ENCODE measurements around the gene PAQR4. TPM values are rescaled to one million over a fixed set of nuclear protein-coding genes. Genes with fewer than 3 reads are reported as not detected.

PAQR4 gene
- total RNA-seq, 1 donor from 2014 or later = 10.9 TPM

- no peak for DNase-seq (ENCODE audit: low spot score)
- intact Hi-C loops (cut with DNase I) = no loop called here
Observed at GRCh38 chr16:3014971-3015370, 45.8 kb downstream of the PAQR4 start.

GRCh38 chr16:3015865-3016521, 46.8 kb downstream of the PAQR4 start:
- DNase-seq (ENCODE audit: low spot score) = no peak
- intact Hi-C loops (cut with DNase I) = no loop called here

GRCh38 chr16:3017344-3017743, 48.2 kb downstream of the PAQR4 start:
- intact Hi-C loops (cut with DNase I) = no loop called here
- no peak for DNase-seq (ENCODE audit: low spot score)

- intact Hi-C loops (cut with DNase I) = no loop called here
- DNase-seq (ENCODE audit: low spot score) = no peak
Observed at GRCh38 chr16:3017794-3018506, 48.8 kb downstream of the PAQR4 start, which contains the start of gene CLDN6. Gene CLDN6 (minus strand): TSS chr16:3018183. CDS start chr16:3016021, 2,162 bp downstream.

- DNase-seq (ENCODE audit: low spot score) = no peak
- intact Hi-C loops (cut with DNase I) = loop anchor here (2.0 kb wide), 1 partner anchor 15 kb away; no protein-coding TSS in a partner anchor
Observed at GRCh38 chr16:3019594-3020246, 50.6 kb downstream of the PAQR4 start.

GRCh38 chr16:3020247-3020603, 51.1 kb downstream of the PAQR4 start, which contains the start of gene TNFRSF12A:
Gene TNFRSF12A (plus strand): TSS chr16:3020368. CDS start chr16:3020398, 30 bp downstream.
- intact Hi-C loops (cut with DNase I) = loop anchor here (2.0 kb wide), 1 partner anchor 15 kb away; no protein-coding TSS in a partner anchor
- DNase-seq (ENCODE audit: low spot score) = peak; percentile 93

- intact Hi-C loops (cut with DNase I) = loop anchor here (2.0 kb wide), 1 partner anchor 16 kb away; no protein-coding TSS in a partner anchor
- DNase-seq (ENCODE audit: low spot score) = peak; percentile 92
Observed at GRCh38 chr16:3020604-3021448, 51.7 kb downstream of the PAQR4 start.

- peak; percentile 94 for DNase-seq (ENCODE audit: low spot score)
- intact Hi-C loops (cut with DNase I) = loop anchor here (2.0 kb wide), 1 partner anchor 17 kb away; no protein-coding TSS in a partner anchor
Observed at GRCh38 chr16:3021449-3022207, 52.5 kb downstream of the PAQR4 start.

- intact Hi-C loops (cut with DNase I) = no loop called here
- DNase-seq (ENCODE audit: low spot score) = peak; percentile 92
Observed at GRCh38 chr16:3022208-3022683, 53.1 kb downstream of the PAQR4 start.

- no peak for DNase-seq (ENCODE audit: low spot score)
Observed at GRCh38 chr16:3022684-3023414, 53.7 kb downstream of the PAQR4 start.

More at GRCh38 chr16:3022684-3023414, 53.7 kb downstream of the PAQR4 start:
- intact Hi-C loops (cut with DNase I) = no loop called here

Other genes starting within 250 kb of the PAQR4 start
- gene PRSS27, start 249.1 kb upstream of the PAQR4 start, total RNA-seq = 0.40 TPM
- gene SRRM2, start 216.7 kb upstream of the PAQR4 start, total RNA-seq = 335 TPM
- gene ELOB, start 192.1 kb upstream of the PAQR4 start, total RNA-seq = 278 TPM
- gene PRSS33, start 181.8 kb upstream of the PAQR4 start, total RNA-seq = not detected
- not detected for gene PRSS41, start 170.9 kb upstream of the PAQR4 start, total RNA-seq
- not detected for gene PRSS21, start 152.1 kb upstream of the PAQR4 start, total RNA-seq
- gene ZG16B, start 139.0 kb upstream of the PAQR4 start, total RNA-seq = not detected
- gene PRSS22, start 111.2 kb upstream of the PAQR4 start, total RNA-seq = not detected
- 20.8 TPM for gene FLYWCH2, start 86.1 kb upstream of the PAQR4 start, total RNA-seq
- 43.5 TPM for gene FLYWCH1, start 57.4 kb upstream of the PAQR4 start, total RNA-seq
- gene KREMEN2, start 5.1 kb upstream of the PAQR4 start, total RNA-seq = not detected
- 1.8 TPM for gene PKMYT1, start 11.1 kb downstream of the PAQR4 start, total RNA-seq
- gene CLDN9, start 43.6 kb downstream of the PAQR4 start, total RNA-seq = 2.3 TPM
- 0.16 TPM for gene CLDN6, start 48.8 kb downstream of the PAQR4 start, total RNA-seq
- 229 TPM for gene TNFRSF12A, start 51.0 kb downstream of the PAQR4 start, total RNA-seq
- gene HCFC1R1, start 54.6 kb downstream of the PAQR4 start, total RNA-seq = 41.3 TPM
- 13.9 TPM for gene THOC6, start 54.7 kb downstream of the PAQR4 start, total RNA-seq
- gene BICDL2, start 67.6 kb downstream of the PAQR4 start, total RNA-seq = not detected
- gene MMP25, start 77.2 kb downstream of the PAQR4 start, total RNA-seq = 3.0 TPM
- 32.3 TPM for gene IL32, start 96.3 kb downstream of the PAQR4 start, total RNA-seq
- gene ZSCAN10, start 129.9 kb downstream of the PAQR4 start, total RNA-seq = not detected
- gene ZNF205, start 143.2 kb downstream of the PAQR4 start, total RNA-seq = 6.5 TPM
- gene ZNF213, start 165.7 kb downstream of the PAQR4 start, total RNA-seq = 7.5 TPM
- gene OR1F1, start 218.9 kb downstream of the PAQR4 start, total RNA-seq = not detected

All from cardiac septum (tissue), 1 donor.